B cell (primary cell): ENCODE data around the gene NUP88. TPM values are rescaled to one million over a fixed set of nuclear protein-coding genes. Genes with fewer than 3 reads are reported as not detected.

Experiments used
- ATAC-seq: fragments of 200-7000 bp; cut with Tn5 transposase; one replicate; pipeline ENCODE4 v1.10.0; 2021; ENCODE audit warnings: low read depth, mild to moderate bottlenecking, moderate number of reproducible peaks, moderate library complexity
- CTCF ChIA-PET: fragments of 350-600 bp; sonication (Branson Sonifier 250); formaldehyde crosslinking; loops from one replicate; lab custom pipeline; 2021; ENCODE audit warnings: antibody characterized with exemption, inconsistent platforms; lab: Charles Lee
- POLR2A ChIA-PET: fragments of 350-600 bp; sonication (Branson Sonifier 250); formaldehyde crosslinking; loops from one replicate; lab custom pipeline; 2021; ENCODE audit warnings: antibody characterized with exemption; lab: Charles Lee
- DNase-seq: peaks from one replicate; pipeline ENCODE4 v3.0.0; 2013
- H2AFZ ChIP-seq: 2 replicates; pipeline ENCODE4 v1.6.1; 2012; ENCODE audit warnings: mild to moderate bottlenecking, low read depth, low read length; ENCODE audit not compliant: insufficient read depth, poor library complexity, severe bottlenecking
- H3K27ac ChIP-seq, 2 donors: 1 replicate in 1 of 2; 2 replicates in 1 of 2; pipeline ENCODE4 v1.5.1; 2012 to 2013; ENCODE audit warnings: low read length in 2 of 2, mild to moderate bottlenecking in 2 of 2, moderate library complexity in 1 of 2
- H3K27me3 ChIP-seq, 4 experiments: fragments of 200-600 bp in 1 of 4; sonication (generic) in 1 of 4; replicated peaks in 1 of 4; 1 replicate in 2 of 4; 2 replicates in 2 of 4; pipeline versions ENCODE4 v1.6.1 to v1.7.0; 2013 to 2016; ENCODE audit warnings: low read length in 3 of 4, mild to moderate bottlenecking in 2 of 4, mixed read lengths in 1 of 4, moderate library complexity in 1 of 4; ENCODE audit not compliant: insufficient read depth in 4 of 4, control insufficient read depth in 3 of 4; ENCODE audit errors: control extremely low read depth in 1 of 4
- H3K36me3 ChIP-seq, 2 experiments: replicated peaks in 1 of 2; 1 replicate in 1 of 2; 2 replicates in 1 of 2; pipeline versions ENCODE4 v1.6.1 to v1.7.1; 2013; ENCODE audit warnings: low read length in 1 of 2; ENCODE audit not compliant: insufficient read depth in 2 of 2, control insufficient read depth in 1 of 2; ENCODE audit errors: control extremely low read depth in 1 of 2, extremely low read depth in 1 of 2
- H3K4me1 ChIP-seq, 2 donors: fragments of 200-600 bp in 1 of 2; sonication (generic) in 1 of 2; 1 replicate in 1 of 2; 2 replicates in 1 of 2; pipeline versions ENCODE4 v1.5.1 to v1.6.1; 2013 to 2017; ENCODE audit warnings: low read length in 2 of 2; ENCODE audit not compliant: control insufficient read depth in 2 of 2, insufficient read depth in 2 of 2
- H3K4me2 ChIP-seq: replicated peaks from 2 replicates; pipeline ENCODE3; 2012; ENCODE audit warnings: mild to moderate bottlenecking, low read depth, low read length; ENCODE audit not compliant: poor library complexity, severe bottlenecking
- H3K4me3 ChIP-seq, 5 experiments: fragments of 200-600 bp in 1 of 5; sonication (generic) in 1 of 5; 1 replicate in 3 of 5; 2 replicates in 2 of 5; pipeline versions ENCODE4 v1.5.1 to v1.7.0; 2011 to 2016; ENCODE audit warnings: low read length in 4 of 5, mild to moderate bottlenecking in 4 of 5, low read depth in 2 of 5, control low read depth in 1 of 5, moderate library complexity in 1 of 5; ENCODE audit not compliant: insufficient read depth in 1 of 5; ENCODE audit errors: control extremely low read depth in 1 of 5, extremely low read depth in 1 of 5
- H3K79me2 ChIP-seq: fragments of 200-600 bp; sonication (generic); one replicate; pipeline ENCODE4 v1.6.0; 2016; ENCODE audit warnings: low read length; ENCODE audit not compliant: control insufficient read depth, insufficient read depth
- H3K9ac ChIP-seq: fragments of 200-600 bp; sonication (generic); 2 replicates; pipeline ENCODE4 v1.6.1; 2017; ENCODE audit warnings: mild to moderate bottlenecking, low read length, moderate library complexity
- H3K9me3 ChIP-seq, 3 donors: one replicate each; pipeline versions ENCODE4 v1.6.1 to v1.7.1; 2013; ENCODE audit warnings: low read length in 2 of 3; ENCODE audit not compliant: control insufficient read depth in 2 of 3, insufficient read depth in 1 of 3; ENCODE audit errors: control extremely low read depth in 1 of 3
- H4K20me1 ChIP-seq: 2 replicates; pipeline ENCODE4 v1.6.0; 2012; ENCODE audit warnings: mild to moderate bottlenecking, low read length; ENCODE audit not compliant: insufficient read depth, control insufficient read depth, poor library complexity, severe bottlenecking
- H3K27ac Mint-ChIP-seq: one replicate; pipeline ENCODE4 v1.8.0; 2021; ENCODE audit warnings: mixed read lengths
- H3K27me3 Mint-ChIP-seq: one replicate; pipeline ENCODE4 v1.8.0; 2021; ENCODE audit warnings: mixed read lengths
- H3K4me1 Mint-ChIP-seq: one replicate; pipeline ENCODE4 v1.8.0; 2021; ENCODE audit warnings: mixed read lengths
- H3K4me3 Mint-ChIP-seq: one replicate; pipeline ENCODE4 v1.8.0; 2021; ENCODE audit warnings: mixed read lengths
- H3K9me3 Mint-ChIP-seq: one replicate; pipeline ENCODE4 v1.8.0; 2022; ENCODE audit warnings: mixed read lengths; ENCODE audit not compliant: insufficient read depth
- CTCF ChIP-seq: fragments of 200-600 bp; IDR thresholded peaks from one replicate; pipeline ENCODE4 v1.8.0; 2022; ENCODE audit warnings: antibody characterized with exemption, mild to moderate bottlenecking
- EZH2 ChIP-seq: IDR thresholded peaks from 2 replicates; pipeline ENCODE4 v1.6.1; 2012; ENCODE audit warnings: borderline replicate concordance, low read depth, mild to moderate bottlenecking, moderate library complexity, low read length; ENCODE audit not compliant: insufficient read depth, poor library complexity, severe bottlenecking
- WGBS: methylation state at CpG from one replicate; pipeline ENCODE4 v1.1.5; 2013; ENCODE audit warnings: missing lambda C conversion rate; ENCODE audit not compliant: insufficient coverage; 5-methylcytosine and 5-hydroxymethylcytosine counted together
- intact Hi-C: fragments of 100-400 bp; cut with micrococcal nuclease; formaldehyde crosslinking; loops from one replicate; pipeline ENCODE4 v1.10.0; 2022
- polyA plus RNA-seq: library from polyadenylated mRNA; depleted of rRNA; stranded (reverse); fragments of >200 nt; gene quantifications from 2 replicates; pipeline ENCODE4 v1.2.3, GENCODE V29; 2012
- total RNA-seq, 2 donors: library from RNA; stranded (reverse); fragments of 120-200 nt in 1 of 2; gene quantifications; 1 replicate in 1 of 2; 2 replicates in 1 of 2; pipeline versions ENCODE4 v1.2.3 to v1.2.4, GENCODE V29; 2013 to 2022

The NUP88 gene
- total and polyA plus RNA-seq, 2 donors (not counting 1 experiment from before 2014, with no cell fraction given), result 214 to 221 TPM

GRCh38 chr17:5408186-5408585 is 11.3 kb downstream of the NUP88 start:
- Histone ChIP-seq H3K27me3 (no peaks in the 10 kb centered on the region), H4K20me1 (peaks cover 82% of the 10 kb centered on the region), H3K4me3 (no peak overlapping the region), H3K9me3 (no peaks in the 10 kb centered on the region), H3K9ac (no peak overlapping the region), H3K4me2 (no peak overlapping the region), H2AFZ (no peak overlapping the region), H3K4me1 (peaks cover 0 to 3% of the 10 kb centered on the region in 2 donors), H3K79me2 (peaks cover 94% of the 10 kb centered on the region), H3K36me3 (peaks cover 46 to 94% of the 10 kb centered on the region in 2 experiments), H3K27ac (no peak overlapping the region)
- H3K27ac Mint-ChIP-seq, result no peak overlapping the region
- no peak for TF ChIP-seq CTCF
- no peak for TF ChIP-seq EZH2
- ChIA-PET POLR2A (interaction anchor here (0.6 kb wide), 1 partner anchor 324 kb away, joined by 7 read pairs; no protein-coding TSS in a partner anchor), CTCF (no interaction called here)
- intact Hi-C loops, result no loop called here
- H3K4me1 Mint-ChIP-seq, result peaks cover 28% of the 10 kb centered on the region
- no peaks in the 10 kb centered on the region for H3K9me3 Mint-ChIP-seq
- WGBS, result no CpG with 5 or more reads among the region's 5 CpGs
- DNase-seq (no peak), ATAC-seq (no peak)
- no peak overlapping the region for H3K4me3 Mint-ChIP-seq
- no peaks in the 10 kb centered on the region for H3K27me3 Mint-ChIP-seq

- H3K36me3 ChIP-seq, result peaks cover 44 to 91% of the 10 kb centered on the region in 2 experiments
- intact Hi-C loops, result no loop called here
- H3K4me3 ChIP-seq, result no peak overlapping the region
- peaks cover 77% of the 10 kb centered on the region for H3K79me2 ChIP-seq
- no peaks in the 10 kb centered on the region for H3K27me3 ChIP-seq
- TF ChIP-seq CTCF (no peak), EZH2 (no peak)
- H3K4me2 ChIP-seq, result no peak overlapping the region
- Mint-ChIP-seq H3K4me3 (no peak overlapping the region), H3K9me3 (no peaks in the 10 kb centered on the region), H3K27me3 (no peaks in the 10 kb centered on the region), H3K27ac (no peak overlapping the region), H3K4me1 (peaks cover 10% of the 10 kb centered on the region)
- CTCF ChIA-PET, result no interaction called here
- H3K27ac ChIP-seq, result no peak overlapping the region
- no peak overlapping the region for H2AFZ ChIP-seq
- H3K4me1 ChIP-seq, result no peaks in the 10 kb centered on the region
- H3K9ac ChIP-seq, result no peak overlapping the region
- POLR2A ChIA-PET, result interaction anchor here (0.6 kb wide), 1 partner anchor 70 kb away, joined by 5 read pairs; no protein-coding TSS in a partner anchor
- DNase-seq, result no peak
- no peak for ATAC-seq
- WGBS, result 100% methylated on average over 2 of the region's 4 CpGs
- no peaks in the 10 kb centered on the region for H3K9me3 ChIP-seq
- H4K20me1 ChIP-seq, result peaks cover 68% of the 10 kb centered on the region
Observed at GRCh38 chr17:5405400-5405799, 14.1 kb downstream of the NUP88 start.
